Measurements from ENCODE around the gene PICK1.

DNA sequence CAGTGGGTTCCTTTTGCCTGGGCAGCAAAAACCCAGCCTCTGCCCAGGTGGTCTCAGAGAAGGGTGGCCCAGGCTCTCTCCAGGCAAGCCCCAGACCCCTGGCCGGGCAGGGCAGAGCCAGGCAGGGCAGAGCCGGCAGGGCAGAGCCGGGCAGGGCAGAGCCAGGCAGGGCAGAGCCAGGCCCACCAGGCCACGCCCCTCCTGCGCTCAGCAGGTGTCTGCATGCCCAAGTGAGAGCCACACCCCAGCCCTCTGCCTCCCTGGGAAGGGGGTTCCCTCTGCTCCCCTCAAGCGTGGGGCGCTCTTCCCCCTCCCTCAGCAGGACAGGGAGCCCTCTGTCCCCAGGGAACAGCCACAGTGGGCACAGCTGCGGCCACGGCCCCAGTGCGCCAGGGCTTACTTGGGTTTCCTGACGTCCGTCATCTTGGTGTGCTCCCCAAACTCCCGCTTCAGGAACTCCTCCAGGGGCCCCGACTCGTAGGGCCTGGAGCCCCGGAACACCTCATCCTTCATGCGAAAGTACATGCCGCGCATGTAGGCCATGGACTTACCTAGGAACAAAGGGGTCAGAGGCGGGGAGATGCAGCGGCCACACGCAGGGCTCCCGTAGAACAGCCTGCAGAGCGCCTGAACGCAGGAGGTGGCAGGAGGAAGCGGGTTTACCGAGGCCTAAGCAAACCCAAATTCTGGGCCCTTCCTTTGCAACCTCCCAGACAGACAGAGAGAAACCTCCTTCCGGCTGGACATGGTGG, 63.3 kb downstream of the PICK1 start:
- TF ChIP-seq POLR2AphosphoS5 (IDR thresholded peaks at IDR 0.05), result no peak
- no peak for TF ChIP-seq CTCF (IDR thresholded peaks at IDR 0.05)
- no peak for TF ChIP-seq POLR2A (IDR thresholded peaks at IDR 0.05)
